GM21515 (cell line): ENCODE results near the gene RHD.
"Not testable (repeated sequence)": the region's sequence is repeated elsewhere in the genome, so short reads cannot be mapped to it uniquely, and the experiment has no call there.

Source experiments
- ATAC-seq: cut with Tn5 transposase; IDR thresholded peaks from one replicate; pipeline ENCODE4 v1.9.1; 2021; ENCODE audit not compliant: unreplicated experiment

Gene RHD

GRCh38 chr1:25347556-25347955 lies 75.2 kb downstream of the RHD start:
- ATAC-seq = no peak

DNA sequence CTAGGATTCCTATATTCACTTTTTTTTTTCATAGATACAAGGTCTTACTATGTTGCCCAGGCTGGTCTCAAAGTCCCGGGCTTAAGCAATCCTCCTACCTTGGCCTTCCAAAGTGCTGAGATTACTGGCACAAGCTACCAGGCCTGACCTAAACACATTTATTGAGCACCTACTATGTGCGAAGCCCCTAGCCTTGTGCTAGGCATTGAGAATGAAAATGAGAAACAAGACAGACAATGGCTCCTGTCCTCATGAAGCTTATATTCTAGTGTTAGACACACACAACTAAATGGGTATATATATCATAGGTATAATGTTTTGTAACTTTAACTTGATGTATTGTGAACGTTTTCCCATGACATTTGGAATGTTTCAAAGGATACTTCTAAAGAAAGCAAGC lies 77.3 kb downstream of the RHD start:
- ATAC-seq = no peak

GRCh38 chr1:25355841-25356395 lies 83.6 kb downstream of the RHD start:
- no peak for ATAC-seq

- no peak for ATAC-seq
Observed at GRCh38 chr1:25356441-25356840, 84.1 kb downstream of the RHD start.

- no peak for ATAC-seq
Observed at GRCh38 chr1:25356848-25357247, 84.5 kb downstream of the RHD start.

- no peak for ATAC-seq
Observed at GRCh38 chr1:25360596-25361581, 88.6 kb downstream of the RHD start.

DNA sequence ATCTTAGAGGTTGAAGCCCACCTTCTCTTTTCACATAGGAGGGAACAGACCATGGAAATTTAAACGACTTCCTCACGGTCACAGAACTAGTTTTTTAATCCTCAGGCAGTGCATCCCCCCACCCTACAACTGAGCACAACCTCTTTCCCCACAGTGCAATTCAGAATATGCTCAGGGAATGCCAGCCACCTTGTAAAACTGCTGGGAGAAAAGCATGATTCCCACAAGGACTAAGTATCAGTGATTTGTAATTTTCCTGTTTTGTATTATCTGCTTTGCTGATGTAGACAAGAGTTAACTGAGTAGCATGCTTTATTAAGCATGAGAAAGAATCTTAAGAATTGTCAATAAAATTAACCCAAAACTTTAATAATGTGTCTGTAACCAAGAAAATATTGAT lies 89.6 kb downstream of the RHD start:
- ATAC-seq = no peak

GRCh38 chr1:25362634-25363559 lies 90.6 kb downstream of the RHD start:
- not testable (repeated sequence) for ATAC-seq

DNA sequence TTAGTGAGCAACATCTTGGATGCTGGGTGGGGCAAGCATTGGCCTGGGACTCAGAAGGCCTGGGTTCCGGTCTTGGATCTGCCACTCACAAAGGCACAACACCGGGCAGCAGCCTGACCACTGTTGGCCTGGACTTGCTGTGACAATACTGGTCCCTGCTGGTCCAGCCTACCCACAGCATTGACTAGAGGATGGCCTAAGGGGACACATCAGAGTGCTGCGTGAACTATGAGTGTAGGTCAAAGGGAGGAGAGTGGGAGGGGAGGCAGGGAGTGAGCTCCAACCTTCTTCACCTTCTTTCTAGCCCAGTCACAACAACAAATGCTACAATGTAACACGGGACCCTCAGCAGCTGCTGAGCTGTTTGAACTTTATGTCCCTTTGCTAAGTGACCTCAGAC lies 96.9 kb downstream of the RHD start:
- no peak for ATAC-seq

DNA sequence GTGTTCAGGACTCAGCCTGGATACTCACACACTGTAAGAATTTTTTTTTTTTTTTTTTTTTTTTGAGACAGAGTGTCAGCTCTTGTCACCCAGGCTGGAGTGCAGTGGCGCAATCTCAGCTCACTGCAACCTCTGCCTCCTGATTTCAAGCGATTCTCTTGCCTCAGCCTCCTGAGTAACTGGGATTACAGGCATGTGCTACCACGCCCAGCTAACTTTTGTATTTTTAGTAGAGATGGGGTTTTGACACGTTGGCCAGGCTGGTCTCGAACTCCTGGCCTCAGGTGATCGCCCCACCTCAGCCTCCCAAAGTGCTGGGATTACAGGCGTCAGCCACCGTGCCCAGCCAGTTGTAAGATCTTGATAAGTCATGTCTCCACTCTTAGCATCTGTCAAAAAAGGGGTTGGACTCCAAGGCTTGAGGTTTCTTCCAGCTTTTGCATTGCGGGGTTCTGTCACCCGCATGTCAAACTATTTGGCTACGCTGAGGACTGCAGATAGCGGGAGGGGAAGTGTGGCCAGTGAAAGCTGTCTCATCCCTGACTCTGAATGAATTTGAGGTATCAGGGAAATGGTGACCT lies 97.5 kb downstream of the RHD start:
- ATAC-seq = not testable (repeated sequence)

DNA sequence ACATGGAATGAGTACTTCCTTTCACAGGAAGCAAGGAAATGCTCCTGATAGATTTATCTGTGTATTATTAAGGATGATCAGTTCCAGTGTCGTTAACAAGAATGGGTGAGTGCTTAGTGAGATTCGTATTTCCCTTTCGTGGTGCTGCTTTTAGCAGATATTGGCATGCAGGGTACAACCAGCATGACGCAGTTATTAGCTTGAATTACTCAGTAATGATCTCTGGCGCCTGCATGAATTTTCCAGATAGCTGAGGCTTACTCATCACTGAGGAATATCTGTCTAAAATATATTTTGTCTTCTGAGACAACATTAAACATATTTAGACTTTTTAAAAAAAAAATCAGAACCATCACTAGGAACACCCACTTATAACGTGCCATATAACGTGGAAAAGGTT lies 99.4 kb downstream of the RHD start:
- ATAC-seq = not testable (repeated sequence)

GRCh38 chr1:25378367-25378766 lies 106.1 kb downstream of the RHD start:
- not testable (repeated sequence) for ATAC-seq
